ENCODE results near the gene NRAS.

Gene NRAS

DNA sequence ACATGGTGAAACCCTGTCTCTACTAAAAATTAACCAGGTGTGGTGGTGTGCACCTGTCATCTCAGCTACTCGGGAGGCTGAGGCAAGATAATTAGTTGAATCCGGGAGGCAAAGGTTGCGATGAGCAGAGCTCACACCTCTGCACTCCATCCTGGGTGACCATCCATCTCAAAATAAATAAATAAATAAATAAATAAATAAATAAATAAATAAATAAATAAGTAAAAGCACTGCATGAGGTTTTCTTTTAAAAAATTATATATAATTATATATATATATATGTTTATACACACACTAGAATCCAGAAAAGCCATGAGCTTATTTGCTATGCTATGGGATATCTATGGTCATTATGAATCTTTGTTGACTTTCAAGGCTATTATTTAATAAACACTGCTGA is 23.6 kb downstream of the NRAS start:
- TF ChIP-seq, protein P1, sequence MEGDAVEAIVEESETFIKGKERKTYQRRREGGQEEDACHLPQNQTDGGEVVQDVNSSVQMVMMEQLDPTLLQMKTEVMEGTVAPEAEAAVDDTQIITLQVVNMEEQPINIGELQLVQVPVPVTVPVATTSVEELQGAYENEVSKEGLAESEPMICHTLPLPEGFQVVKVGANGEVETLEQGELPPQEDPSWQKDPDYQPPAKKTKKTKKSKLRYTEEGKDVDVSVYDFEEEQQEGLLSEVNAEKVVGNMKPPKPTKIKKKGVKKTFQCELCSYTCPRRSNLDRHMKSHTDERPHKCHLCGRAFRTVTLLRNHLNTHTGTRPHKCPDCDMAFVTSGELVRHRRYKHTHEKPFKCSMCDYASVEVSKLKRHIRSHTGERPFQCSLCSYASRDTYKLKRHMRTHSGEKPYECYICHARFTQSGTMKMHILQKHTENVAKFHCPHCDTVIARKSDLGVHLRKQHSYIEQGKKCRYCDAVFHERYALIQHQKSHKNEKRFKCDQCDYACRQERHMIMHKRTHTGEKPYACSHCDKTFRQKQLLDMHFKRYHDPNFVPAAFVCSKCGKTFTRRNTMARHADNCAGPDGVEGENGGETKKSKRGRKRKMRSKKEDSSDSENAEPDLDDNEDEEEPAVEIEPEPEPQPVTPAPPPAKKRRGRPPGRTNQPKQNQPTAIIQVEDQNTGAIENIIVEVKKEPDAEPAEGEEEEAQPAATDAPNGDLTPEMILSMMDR (IDR thresholded peaks at IDR 0.05) = no peak
- no peak overlapping the region for H3K27ac ChIP-seq
- H3K4me3 ChIP-seq (ENCODE audit: low read depth in 1 of 2, low read length in 1 of 2) = no peak overlapping the region
- no peaks in the 10 kb centered on the region for H3K9me3 ChIP-seq
- H3K27me3 ChIP-seq = peaks cover 39% of the 10 kb centered on the region
- H3K36me3 ChIP-seq = no peaks in the 10 kb centered on the region
- H3K4me1 ChIP-seq (ENCODE audit: control insufficient read depth in 1 of 2, insufficient read depth in 1 of 2, low read depth in 1 of 2, low read length in 1 of 2) = no peaks in the 10 kb centered on the region

DNA sequence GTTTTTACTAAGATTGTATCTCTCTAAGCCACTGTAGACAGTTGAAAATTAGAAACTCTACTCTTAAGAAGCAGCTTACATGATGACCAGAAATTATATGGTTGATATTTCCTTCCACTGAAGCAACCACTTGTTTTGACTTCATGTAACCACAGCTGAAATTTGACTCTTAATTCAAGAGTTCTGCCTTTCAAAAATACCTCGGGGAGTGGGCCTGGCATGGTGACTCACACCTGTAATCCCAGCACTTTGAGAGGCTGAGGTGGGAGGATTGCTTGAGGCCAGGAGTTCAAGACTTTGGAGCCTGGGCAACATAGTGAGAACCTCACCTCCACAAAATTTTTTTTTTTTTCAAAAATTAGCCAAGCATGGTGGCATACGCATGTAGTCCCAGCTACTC is 25.5 kb downstream of the NRAS start:
- Histone ChIP-seq H3K27ac (no peak overlapping the region), H3K36me3 (no peaks in the 10 kb centered on the region), H3K4me3 (ENCODE audit: low read depth in 1 of 2, low read length in 1 of 2) (no peak overlapping the region), H3K9me3 (no peaks in the 10 kb centered on the region), H3K27me3 (peaks cover 56% of the 10 kb centered on the region), H3K4me1 (ENCODE audit: control insufficient read depth in 1 of 2, insufficient read depth in 1 of 2, low read depth in 1 of 2, low read length in 1 of 2) (no peaks in the 10 kb centered on the region)
- TF ChIP-seq, protein P1 (IDR thresholded peaks at IDR 0.05) = no peak

- Histone ChIP-seq H3K4me3 (ENCODE audit: low read depth in 1 of 2, low read length in 1 of 2) (no peak overlapping the region), H3K36me3 (no peaks in the 10 kb centered on the region), H3K4me1 (ENCODE audit: control insufficient read depth in 1 of 2, insufficient read depth in 1 of 2, low read depth in 1 of 2, low read length in 1 of 2) (no peaks in the 10 kb centered on the region), H3K27ac (no peak overlapping the region), H3K27me3 (peaks cover 62% of the 10 kb centered on the region), H3K9me3 (no peaks in the 10 kb centered on the region)
- TF ChIP-seq, protein P1 (IDR thresholded peaks at IDR 0.05) = no peak
Measured at GRCh38 chr1:114690148-114690547, 26.4 kb downstream of the NRAS start.

DNA sequence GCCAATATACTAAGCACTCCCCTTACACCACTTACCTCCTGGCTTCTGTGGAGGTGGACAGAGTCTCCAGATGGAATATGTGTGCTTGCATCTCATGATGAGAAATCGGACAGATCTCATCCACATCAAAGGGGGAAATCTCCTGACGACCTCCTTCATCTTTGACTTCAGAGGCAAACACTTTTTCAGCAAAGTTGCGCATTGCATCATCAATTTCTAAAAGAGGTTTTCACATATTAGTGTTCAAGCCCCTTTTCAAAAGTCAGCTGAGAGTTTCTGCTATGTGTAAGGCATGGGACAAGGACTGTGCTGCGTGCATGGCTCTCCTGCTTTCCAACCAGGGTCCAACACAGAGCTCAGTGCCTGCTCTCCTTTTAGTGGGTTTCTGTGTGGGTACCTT is 28.0 kb downstream of the NRAS start:
- Histone ChIP-seq H3K36me3 (no peaks in the 10 kb centered on the region), H3K27ac (no peak overlapping the region), H3K4me1 (ENCODE audit: control insufficient read depth in 1 of 2, insufficient read depth in 1 of 2, low read depth in 1 of 2, low read length in 1 of 2) (no peaks in the 10 kb centered on the region), H3K9me3 (no peaks in the 10 kb centered on the region), H3K27me3 (peaks cover 64% of the 10 kb centered on the region), H3K4me3 (ENCODE audit: low read depth in 1 of 2, low read length in 1 of 2) (no peak overlapping the region)
- TF ChIP-seq, protein P1 (IDR thresholded peaks at IDR 0.05) = no peak

GRCh38 chr1:114685851-114686250 is 30.7 kb downstream of the NRAS start:
- TF ChIP-seq, protein P1 (IDR thresholded peaks at IDR 0.05) = no peak
- H3K27ac ChIP-seq = no peak overlapping the region
- H3K27me3 ChIP-seq = peaks cover 83% of the 10 kb centered on the region
- H3K36me3 ChIP-seq = no peaks in the 10 kb centered on the region
- H3K4me3 ChIP-seq (ENCODE audit: low read depth in 1 of 2, low read length in 1 of 2) = no peak overlapping the region
- no peaks in the 10 kb centered on the region for H3K4me1 ChIP-seq (ENCODE audit: control insufficient read depth in 1 of 2, insufficient read depth in 1 of 2, low read depth in 1 of 2, low read length in 1 of 2)
- H3K9me3 ChIP-seq = no peaks in the 10 kb centered on the region

DNA sequence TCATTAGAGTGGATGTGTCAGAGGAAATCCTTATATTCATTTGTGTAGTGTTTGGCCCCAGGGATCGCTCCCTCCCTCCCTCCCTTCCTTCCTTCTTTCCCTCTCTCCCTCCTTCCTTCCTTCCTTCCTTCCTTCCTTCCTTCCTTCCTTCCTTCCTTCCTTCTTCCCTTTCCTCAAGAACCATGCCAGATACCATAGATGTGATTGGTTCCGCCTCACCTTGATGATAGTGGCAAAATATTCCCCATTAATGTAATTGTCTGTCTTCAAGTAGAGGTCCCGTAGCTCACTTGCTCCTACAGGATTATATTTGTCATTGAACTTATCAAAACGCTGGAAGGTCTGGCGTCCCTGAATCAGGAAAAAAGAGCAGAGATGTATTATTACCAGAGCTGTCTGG is 38.9 kb downstream of the NRAS start:
- peaks cover 78% of the 10 kb centered on the region for H3K27me3 ChIP-seq
- H3K9me3 ChIP-seq = no peaks in the 10 kb centered on the region
- no peaks in the 10 kb centered on the region for H3K36me3 ChIP-seq
- H3K4me1 ChIP-seq (ENCODE audit: control insufficient read depth in 1 of 2, insufficient read depth in 1 of 2, low read depth in 1 of 2, low read length in 1 of 2) = no peaks in the 10 kb centered on the region
- H3K4me3 ChIP-seq (ENCODE audit: low read depth in 1 of 2, low read length in 1 of 2) = no peak overlapping the region
- no peak overlapping the region for H3K27ac ChIP-seq
- TF ChIP-seq, protein P1 (IDR thresholded peaks at IDR 0.05) = no peak

Measured in neutrophil (primary cell).